K562 (cell line): ENCODE results near the gene CMTR1. TPM values are rescaled to one million over a fixed set of nuclear protein-coding genes. Genes with fewer than 3 reads are reported as not detected.
A peak's percentile ranks its signal among the peaks of the same experiment; 100 is the strongest.

Experiments
- ARID2 ChIP-seq: fragments of 450-650 bp; IDR thresholded peaks from 2 replicates; pipeline ENCODE4 v1.6.1; 2017; ENCODE audit warnings: antibody characterized with exemption, mild to moderate bottlenecking
- BRF2 ChIP-seq: IDR thresholded peaks from 3 replicates; pipeline ENCODE4 v1.6.1; 2011; ENCODE audit warnings: borderline replicate concordance, mild to moderate bottlenecking; ENCODE audit not compliant: insufficient read length, insufficient read depth
- ELF1 ChIP-seq: fragments of 200-800 bp; sonication (Bioruptor generic); IDR thresholded peaks from 2 replicates; pipeline ENCODE4 v1.6.1; 2016; ENCODE audit warnings: missing genetic modification characterization, missing compliant biosample characterization
- KAT8 ChIP-seq: fragments of 450-650 bp; IDR thresholded peaks from 2 replicates; pipeline ENCODE4 v1.6.1; 2016; ENCODE audit warnings: low read depth, mild to moderate bottlenecking
- KDM4B ChIP-seq, 2 experiments: fragments of 450-650 bp in 1 of 2; sonication (generic) in 1 of 2; IDR thresholded peaks; 2 replicates each; pipeline ENCODE4 v1.6.1; 2016 to 2017; ENCODE audit warnings: borderline replicate concordance in 2 of 2, antibody characterized with exemption in 1 of 2, low read depth in 1 of 2, mild to moderate bottlenecking in 1 of 2
- MECOM ChIP-seq: fragments of 250-450 bp; sonication (Bioruptor Pico); IDR thresholded peaks from 2 replicates; pipeline ENCODE4 v1.8.0; 2022; ENCODE audit warnings: inconsistent platforms
- NFYB ChIP-seq: IDR thresholded peaks from 2 replicates; pipeline ENCODE4 v1.6.1; 2011; ENCODE audit warnings: mild to moderate bottlenecking, moderate library complexity; ENCODE audit not compliant: insufficient read length; ENCODE audit errors: extremely low read depth
- ZBTB40 ChIP-seq, 2 experiments: fragments of 450-650 bp in 1 of 2; sonication (generic) in 1 of 2; formaldehyde crosslinking in 1 of 2; IDR thresholded peaks; 2 replicates each; pipeline versions ENCODE4 v1.7.1 to v1.9.0; 2016 to 2022; ENCODE audit warnings: inconsistent platforms in 1 of 2, mild to moderate bottlenecking in 1 of 2, missing genetic modification reagents in 1 of 2
- ZBTB9 ChIP-seq: fragments of 450-650 bp; formaldehyde crosslinking; IDR thresholded peaks from 2 replicates; pipeline ENCODE4 v1.4.0; 2020; ENCODE audit warnings: mild to moderate bottlenecking, moderate library complexity
- ZNF395 ChIP-seq: fragments of 200-800 bp; sonication (Bioruptor generic); IDR thresholded peaks from 2 replicates; pipeline ENCODE4 v1.6.1; 2017; ENCODE audit warnings: missing genetic modification characterization, missing compliant biosample characterization
- ZNF75A ChIP-seq: fragments of 450-650 bp; formaldehyde crosslinking; IDR thresholded peaks from 2 replicates; pipeline ENCODE4 v1.4.0; 2020; ENCODE audit warnings: mild to moderate bottlenecking
- polyA plus RNA-seq, 8 experiments: library from polyadenylated mRNA; depleted of rRNA in 4 of 8; stranded (reverse) in 5 of 8; unstranded in 3 of 8; fragments of >200 nt; fragmentation: Nextera tagmentation in 2 of 8; fragmentation: Illumina TruSeq in 1 of 8; extraction: Ambion mirVana in 2 of 8; extraction: Trizol in 1 of 8; gene quantifications; 2 replicates each; pipeline versions ENCODE4 v1.2.1 to v1.2.3, GENCODE V29; 2011 to 2014; ENCODE audit warnings: inconsistent platforms in 1 of 8, missing spikeins in 1 of 8
- total RNA-seq, 7 experiments: library from RNA; depleted of rRNA in 6 of 7; stranded (reverse); fragments of >200 nt in 6 of 7; fragmentation: Illumina TruSeq in 2 of 7; extraction: Trizol in 2 of 7; gene quantifications; 2 replicates each; pipeline versions ENCODE4 v1.2.1 to v1.2.3, GENCODE V29; 2011 to 2021; ENCODE audit warnings: low replicate concordance in 1 of 7

The CMTR1 gene
- total and polyA plus RNA-seq, 9 of the 15 experiments (the other 6 are each of a cell fraction or from before 2014, with no cell fraction given), result 2.9 to 63.5 (median 49.5) TPM

GRCh38 chr6:37426058-37426944 is 6.7 kb upstream of the CMTR1 start (continued):
- no peak for TF ChIP-seq ZNF395 (CRISPR knock-in tag)
- no peak; a peak in 1 of 4 replicates for TF ChIP-seq KDM4B (IDR thresholded peaks at IDR 0.05; ENCODE audit: borderline replicate concordance in 2 of 2, low read depth in 1 of 2)
- TF ChIP-seq NFYB, result no peak
- TF ChIP-seq KAT8, result no peak
- no peak for TF ChIP-seq BRF2
- TF ChIP-seq ZBTB9 (CRISPR knock-in tag), result no peak
- no peak for TF ChIP-seq MECOM (CRISPR knock-in tag)
- 0 out of 2 replicates have a peak, but pooled peaks have one; percentile 21 for TF ChIP-seq ARID2
- TF ChIP-seq ZBTB40 (IDR thresholded peaks at IDR 0.05), result 0 out of 2 replicates have a peak, but pooled peaks have one; percentile 23
- TF ChIP-seq ZBTB40 (CRISPR knock-in tag; IDR thresholded peaks at IDR 0.05), result no peak
- no peak for TF ChIP-seq ELF1 (tag)
- no peak for TF ChIP-seq ZNF75A (CRISPR knock-in tag)
